HG03039 (cell line): ENCODE data around the gene TRIM64C.
"Not testable (repeated sequence)": the region's sequence is repeated elsewhere in the genome, so short reads cannot be mapped to it uniquely, and the experiment has no call there.

Experiments
- ATAC-seq: cut with Tn5 transposase; IDR thresholded peaks from one replicate; pipeline ENCODE4 v1.9.1; 2021; ENCODE audit warnings: mild to moderate bottlenecking, moderate library complexity; ENCODE audit not compliant: unreplicated experiment

TRIM64C gene, protein sequence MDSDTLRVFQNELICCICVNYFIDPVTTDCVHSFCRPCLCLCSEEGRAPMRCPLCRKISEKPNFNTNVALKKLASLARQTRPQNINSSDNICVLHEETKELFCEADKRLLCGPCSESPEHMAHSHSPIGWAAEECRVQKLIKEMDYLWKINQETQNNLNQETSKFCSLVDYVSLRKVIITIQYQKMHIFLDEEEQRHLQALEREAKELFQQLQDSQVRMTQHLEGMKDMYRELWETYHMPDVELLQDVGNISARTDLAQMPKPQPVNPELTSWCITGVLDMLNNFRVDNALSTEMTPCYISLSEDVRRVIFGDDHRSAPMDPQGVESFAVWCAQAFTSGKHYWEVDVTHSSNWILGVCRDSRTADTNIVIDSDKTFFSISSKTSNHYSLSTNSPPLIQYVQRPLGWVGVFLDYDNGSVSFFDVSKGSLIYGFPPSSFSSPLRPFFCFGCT

DNA sequence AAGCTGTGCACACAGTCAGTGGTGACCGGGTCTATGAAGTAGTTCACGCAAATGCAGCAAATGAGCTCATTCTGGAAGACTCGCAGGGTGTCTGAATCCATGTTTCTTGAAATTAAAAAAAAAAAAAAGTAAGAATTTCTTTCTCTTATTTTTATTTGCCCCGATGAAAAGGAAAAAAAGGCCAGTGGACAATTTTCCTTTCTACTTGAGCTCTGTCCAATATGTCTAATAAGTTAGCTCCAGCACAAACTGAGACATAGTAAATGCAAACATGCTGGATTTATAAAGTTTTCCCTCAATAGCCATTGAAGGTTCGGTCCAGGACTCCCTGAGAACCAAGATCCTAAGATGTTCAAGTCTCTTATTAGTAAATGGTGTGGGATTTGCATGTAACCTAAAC lies at the start of gene TRIM64C:
Gene TRIM64C, minus strand, starts transcription at position 101 of the 400 bp plus-strand sequence. Its CDS starts 0 bp downstream, at position 101.
- not testable (repeated sequence) for ATAC-seq

DNA sequence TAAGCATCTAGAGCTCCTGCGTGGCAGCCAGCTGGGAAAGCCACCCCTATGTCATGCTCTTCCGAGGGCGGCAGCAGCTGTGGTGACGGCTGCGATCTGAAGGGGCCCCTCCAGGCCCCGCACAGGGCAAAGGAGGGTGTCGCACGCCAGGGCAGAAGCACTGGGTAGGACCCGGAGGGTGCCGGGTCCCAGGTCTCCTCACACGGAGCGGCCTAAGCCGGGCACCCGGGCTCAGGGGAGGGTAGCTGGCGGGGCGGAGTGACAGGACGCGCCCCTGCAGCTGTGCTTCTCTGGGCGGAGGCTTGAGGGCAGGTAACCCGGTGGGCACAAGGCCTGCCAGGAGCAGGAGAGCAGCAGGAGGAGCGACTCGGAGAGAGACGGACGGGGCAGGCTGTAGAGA lies 43.4 kb upstream of the TRIM64C start:
- not testable (repeated sequence) for ATAC-seq

DNA sequence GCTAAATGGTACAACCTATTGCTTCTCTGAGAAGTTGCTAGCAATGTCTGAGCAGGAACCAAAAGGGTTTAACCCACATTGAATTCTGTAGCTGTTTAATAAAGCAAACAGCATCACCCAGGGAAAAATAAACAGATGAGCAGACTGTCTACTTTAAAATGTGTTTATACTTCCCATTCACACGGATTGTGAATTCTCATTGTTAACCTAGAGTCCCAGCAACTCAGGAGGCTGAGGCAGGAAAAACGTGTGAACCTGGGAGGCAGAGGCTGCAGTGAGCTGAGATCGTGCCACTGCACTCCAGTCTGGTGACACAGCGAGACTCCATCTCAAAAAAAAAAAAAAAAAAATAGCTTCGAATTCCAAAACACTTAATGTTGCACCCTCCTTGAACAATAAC lies 11.0 kb upstream of the TRIM64C start:
- not testable (repeated sequence) for ATAC-seq

DNA sequence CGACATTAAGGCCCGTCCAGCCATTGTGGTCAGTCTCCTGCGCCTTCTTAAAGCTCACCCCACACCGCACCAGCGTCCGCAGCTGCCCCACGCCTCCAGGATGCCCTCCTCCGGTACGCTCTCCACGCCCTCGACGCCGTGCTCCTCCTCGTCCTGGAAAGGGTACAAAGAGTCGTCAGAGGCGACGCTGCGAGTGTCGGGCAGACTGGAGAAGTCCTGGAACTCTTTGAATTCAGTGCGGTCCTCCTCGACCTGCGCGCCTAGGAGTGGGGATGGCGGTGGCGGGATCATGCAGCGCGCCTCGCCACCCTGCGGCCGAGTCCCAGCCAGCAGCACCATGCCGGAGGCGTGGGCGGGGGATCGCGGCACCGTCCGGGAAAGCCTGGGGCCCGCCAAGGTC lies 9.1 kb downstream of the TRIM64C start:
- not testable (repeated sequence) for ATAC-seq

DNA sequence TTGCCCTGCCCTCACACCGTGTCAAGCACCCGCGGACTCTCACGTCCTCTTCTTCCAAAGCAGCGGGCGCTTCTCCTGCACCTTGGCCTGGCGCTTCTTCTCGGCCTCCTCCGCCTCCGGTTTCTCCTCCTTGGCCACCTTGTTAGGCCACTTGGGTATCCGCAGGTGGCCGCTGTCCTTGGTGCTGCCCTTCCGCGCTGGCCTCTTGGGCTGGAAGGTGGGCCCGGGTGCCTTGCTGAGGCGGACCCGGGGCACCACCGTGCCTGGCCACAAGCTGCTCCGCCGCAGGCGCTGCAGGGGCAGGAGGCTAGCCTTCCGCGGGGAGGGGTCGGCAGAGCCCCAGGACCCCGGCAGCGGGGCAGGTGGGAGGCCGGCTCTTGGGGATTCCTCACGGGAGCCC lies 10.7 kb downstream of the TRIM64C start:
- ATAC-seq = not testable (repeated sequence)

DNA sequence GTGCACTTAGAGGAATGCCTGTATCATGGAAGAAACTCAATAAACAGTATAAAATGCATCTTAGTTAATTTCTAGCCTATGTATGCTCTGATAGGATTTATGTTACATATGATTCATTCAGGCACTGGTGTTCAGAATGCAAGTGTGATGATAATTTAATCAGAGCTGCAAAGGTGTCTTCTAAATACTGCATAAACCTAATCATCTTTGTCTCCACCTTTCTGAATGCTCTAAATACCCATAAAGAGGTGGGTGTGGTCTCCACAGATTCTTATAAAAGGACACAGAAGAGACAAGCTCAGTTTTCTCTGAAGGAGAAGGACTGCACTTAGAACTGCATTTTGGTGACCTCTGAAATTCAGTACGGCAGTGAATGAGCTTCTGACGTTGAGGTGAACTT lies 30.4 kb downstream of the TRIM64C start, which contains the start of gene TRIM49B:
Gene TRIM49B, plus strand, starts transcription at position 301 of the 400 bp plus-strand sequence. CDS start 2,777 bp downstream, outside the sequence.
- not testable (repeated sequence) for ATAC-seq
